ENCODE data around the gene GALNT4.

DNA sequence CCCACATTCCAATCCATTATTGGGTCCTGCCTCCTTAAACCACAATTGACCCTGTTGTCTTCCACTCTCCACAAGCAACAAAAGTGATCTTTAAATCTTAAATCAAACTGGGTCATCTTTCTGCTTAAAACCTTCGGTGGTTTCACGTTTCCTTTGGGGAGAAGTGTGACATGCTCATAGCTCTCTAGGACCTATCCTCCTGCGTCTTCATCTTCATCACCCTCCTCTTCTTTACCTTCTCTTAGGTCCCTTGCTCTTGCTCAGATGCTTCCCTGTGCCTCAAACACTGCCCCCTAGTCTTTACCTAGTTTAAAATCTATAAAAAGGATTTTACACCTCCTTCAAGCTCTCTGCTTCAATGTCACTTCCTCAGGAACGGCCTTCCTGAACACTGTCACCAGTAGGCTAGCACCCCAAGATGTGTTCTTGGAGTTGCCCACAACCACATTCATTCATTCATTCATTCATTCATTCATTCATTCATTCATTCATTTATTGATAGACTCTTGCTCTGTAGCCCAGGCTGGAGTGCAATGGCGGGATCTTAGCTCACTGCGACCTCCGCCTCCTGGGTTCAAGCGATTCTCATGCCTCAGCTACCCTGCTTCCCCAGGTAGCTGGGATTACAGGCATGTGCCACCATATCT, 46.8 kb downstream of the GALNT4 start:
- TF ChIP-seq POLR2A (IDR thresholded peaks at IDR 0.05), result no peak
- TF ChIP-seq, protein P1, sequence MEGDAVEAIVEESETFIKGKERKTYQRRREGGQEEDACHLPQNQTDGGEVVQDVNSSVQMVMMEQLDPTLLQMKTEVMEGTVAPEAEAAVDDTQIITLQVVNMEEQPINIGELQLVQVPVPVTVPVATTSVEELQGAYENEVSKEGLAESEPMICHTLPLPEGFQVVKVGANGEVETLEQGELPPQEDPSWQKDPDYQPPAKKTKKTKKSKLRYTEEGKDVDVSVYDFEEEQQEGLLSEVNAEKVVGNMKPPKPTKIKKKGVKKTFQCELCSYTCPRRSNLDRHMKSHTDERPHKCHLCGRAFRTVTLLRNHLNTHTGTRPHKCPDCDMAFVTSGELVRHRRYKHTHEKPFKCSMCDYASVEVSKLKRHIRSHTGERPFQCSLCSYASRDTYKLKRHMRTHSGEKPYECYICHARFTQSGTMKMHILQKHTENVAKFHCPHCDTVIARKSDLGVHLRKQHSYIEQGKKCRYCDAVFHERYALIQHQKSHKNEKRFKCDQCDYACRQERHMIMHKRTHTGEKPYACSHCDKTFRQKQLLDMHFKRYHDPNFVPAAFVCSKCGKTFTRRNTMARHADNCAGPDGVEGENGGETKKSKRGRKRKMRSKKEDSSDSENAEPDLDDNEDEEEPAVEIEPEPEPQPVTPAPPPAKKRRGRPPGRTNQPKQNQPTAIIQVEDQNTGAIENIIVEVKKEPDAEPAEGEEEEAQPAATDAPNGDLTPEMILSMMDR (IDR thresholded peaks at IDR 0.05), result no peak
- TF ChIP-seq EP300 (IDR thresholded peaks at IDR 0.05), result no peak
- no peak for TF ChIP-seq POLR2AphosphoS5 (IDR thresholded peaks at IDR 0.05)
